Gastrocnemius medialis (tissue), 4 donors: Measurements from ENCODE around the gene GPATCH2L. TPM values are rescaled to one million over a fixed set of nuclear protein-coding genes. Genes with fewer than 3 reads are reported as not detected.

Experiments
- ATAC-seq, 2 donors: fragments of 150-250 bp; one replicate each; pipeline ENCODE4 v1.9.1; 2016
- DNase-seq, 2 donors: peaks; one replicate each; pipeline ENCODE4 v3.0.0-alpha.2; 2019
- H3K27ac ChIP-seq, 4 donors: fragments of 200-600 bp; sonication (generic); 1 replicate in 1 of 4; 2 replicates in 3 of 4; pipeline ENCODE4 v1.5.1; 2016 to 2018; ENCODE audit warnings: mild to moderate bottlenecking in 2 of 4, moderate library complexity in 1 of 4
- H3K27me3 ChIP-seq, 3 donors: fragments of 200-600 bp; sonication (generic) in 2 of 3; 1 replicate in 1 of 3; 2 replicates in 2 of 3; pipeline versions ENCODE4 v1.5.1 to v1.6.0; 2016 to 2019; ENCODE audit warnings: mild to moderate bottlenecking in 1 of 3, moderate library complexity in 1 of 3
- H3K36me3 ChIP-seq, 2 donors: fragments of 200-600 bp; sonication (generic) in 1 of 2; one replicate each; pipeline ENCODE4 v1.5.1; 2017 to 2018
- H3K4me1 ChIP-seq, 2 donors: fragments of 200-600 bp; sonication (generic) in 1 of 2; one replicate each; pipeline ENCODE4 v1.5.1; 2016 to 2017; ENCODE audit warnings: mild to moderate bottlenecking in 2 of 2
- H3K4me3 ChIP-seq, 4 donors: fragments of 200-600 bp; sonication (generic) in 3 of 4; 1 replicate in 1 of 4; 2 replicates in 3 of 4; pipeline ENCODE4 v1.5.1; 2016 to 2019; ENCODE audit warnings: mild to moderate bottlenecking in 2 of 4
- H3K9me3 ChIP-seq, 3 donors: fragments of 200-600 bp; sonication (generic) in 2 of 3; 1 replicate in 1 of 3; 2 replicates in 2 of 3; pipeline ENCODE4 v1.5.1; 2016 to 2019
- POLR2A ChIP-seq, 2 donors: fragments of 450-650 bp; IDR thresholded peaks; one replicate each; pipeline ENCODE4 v1.6.1; 2017; ENCODE audit warnings: antibody characterized with exemption in 2 of 2, mild to moderate bottlenecking in 2 of 2, moderate library complexity in 2 of 2
- in situ Hi-C, 4 donors: fragments of 200-750 bp; cut with MboI; loops; one replicate each; pipeline versions ENCODE4 v1.15.0 to v1.8.0; 2017; ENCODE audit warnings: low sequenced_read_pairs in 4 of 4
- intact Hi-C: fragments of 100-400 bp; cut with DNase I; formaldehyde crosslinking; loops from one replicate; pipeline ENCODE4 v1.15.1; 2023; ENCODE audit warnings: low total_unique reads
- total RNA-seq, 4 donors: library from RNA; depleted of rRNA; stranded (reverse); fragments of >200 nt; gene quantifications; one replicate each; pipeline versions ENCODE4 v1.1.0 to v1.2.3, GENCODE V29; 2016
- TF ChIP-seq, protein P1 (sequence below), 5 experiments: fragments of 450-650 bp in 3 of 5; fragments of 200-600 bp in 2 of 5; sonication (generic) in 2 of 5; IDR thresholded peaks in 4 of 5; conservative IDR thresholded peaks in 1 of 5; 1 replicate in 4 of 5; 2 replicates in 1 of 5; pipeline ENCODE4 v1.5.1; 2016 to 2019; ENCODE audit warnings: antibody characterized with exemption in 5 of 5, mild to moderate bottlenecking in 3 of 5, moderate library complexity in 3 of 5

The GPATCH2L gene
- total RNA-seq, 4 donors from 2014 or later = 24.6 to 63.5 (median 41.9) TPM

DNA sequence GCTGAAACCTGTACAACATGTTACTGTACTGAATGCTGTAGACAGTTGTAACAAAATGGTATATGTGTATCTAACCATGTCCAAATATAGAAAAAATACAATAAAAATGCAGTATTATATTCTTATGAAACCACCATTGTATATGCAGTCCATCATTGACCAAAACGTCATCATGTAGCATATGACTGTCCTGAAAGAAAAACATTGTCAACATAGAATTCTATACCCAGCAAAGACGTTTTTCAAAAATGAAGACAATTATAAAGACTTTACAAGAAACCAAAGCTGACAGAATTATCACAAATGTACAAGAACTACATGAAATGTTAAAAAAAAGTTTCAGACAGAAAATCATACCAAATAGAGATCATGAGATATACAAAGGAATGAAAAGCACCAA is 8.1 kb upstream of the GPATCH2L start:
- no peaks in the 10 kb centered on the region for H3K9me3 ChIP-seq
- TF ChIP-seq POLR2A (IDR thresholded peaks at IDR 0.05) = no peak
- H3K27me3 ChIP-seq = peaks cover 9 to 36% (median 15%) of the 10 kb centered on the region in 3 donors
- ATAC-seq (no peak), DNase-seq (no peak)
- H3K36me3 ChIP-seq = no peaks in the 10 kb centered on the region
- intact Hi-C loops = no loop called here
- H3K4me1 ChIP-seq = no peaks in the 10 kb centered on the region
- in situ Hi-C loops = no loop called here
- H3K4me3 ChIP-seq = no peak overlapping the region
- H3K27ac ChIP-seq = no peak overlapping the region

DNA sequence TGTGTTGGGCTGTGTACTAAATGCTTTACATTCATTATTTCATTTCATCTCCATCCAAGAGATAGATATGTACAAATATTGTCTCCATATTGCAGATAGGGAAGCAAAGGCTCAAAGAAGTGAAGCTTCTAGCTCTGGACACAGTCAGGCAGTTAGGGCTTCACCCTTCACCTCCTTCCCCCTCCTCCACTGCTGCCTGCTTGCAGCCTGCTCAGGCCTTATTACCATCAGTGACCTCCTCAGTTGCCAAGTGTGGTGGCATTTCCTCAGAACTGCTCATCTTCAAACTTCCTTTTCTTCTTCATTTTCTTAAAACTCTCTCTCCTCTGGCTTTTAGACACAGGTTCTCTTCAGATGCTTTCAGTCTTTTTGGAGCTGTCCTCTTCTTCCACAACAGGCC is 4.7 kb upstream of the GPATCH2L start:
- H3K4me1 ChIP-seq = no peaks in the 10 kb centered on the region
- no peak overlapping the region for H3K4me3 ChIP-seq
- no peaks in the 10 kb centered on the region for H3K36me3 ChIP-seq
- DNase-seq (no peak), ATAC-seq (no peak)
- in situ Hi-C loops = no loop called here
- H3K27ac ChIP-seq = no peak overlapping the region
- intact Hi-C loops = no loop called here
- no peaks in the 10 kb centered on the region for H3K9me3 ChIP-seq
- no peak for TF ChIP-seq POLR2A (IDR thresholded peaks at IDR 0.05)
- TF ChIP-seq, protein P1, sequence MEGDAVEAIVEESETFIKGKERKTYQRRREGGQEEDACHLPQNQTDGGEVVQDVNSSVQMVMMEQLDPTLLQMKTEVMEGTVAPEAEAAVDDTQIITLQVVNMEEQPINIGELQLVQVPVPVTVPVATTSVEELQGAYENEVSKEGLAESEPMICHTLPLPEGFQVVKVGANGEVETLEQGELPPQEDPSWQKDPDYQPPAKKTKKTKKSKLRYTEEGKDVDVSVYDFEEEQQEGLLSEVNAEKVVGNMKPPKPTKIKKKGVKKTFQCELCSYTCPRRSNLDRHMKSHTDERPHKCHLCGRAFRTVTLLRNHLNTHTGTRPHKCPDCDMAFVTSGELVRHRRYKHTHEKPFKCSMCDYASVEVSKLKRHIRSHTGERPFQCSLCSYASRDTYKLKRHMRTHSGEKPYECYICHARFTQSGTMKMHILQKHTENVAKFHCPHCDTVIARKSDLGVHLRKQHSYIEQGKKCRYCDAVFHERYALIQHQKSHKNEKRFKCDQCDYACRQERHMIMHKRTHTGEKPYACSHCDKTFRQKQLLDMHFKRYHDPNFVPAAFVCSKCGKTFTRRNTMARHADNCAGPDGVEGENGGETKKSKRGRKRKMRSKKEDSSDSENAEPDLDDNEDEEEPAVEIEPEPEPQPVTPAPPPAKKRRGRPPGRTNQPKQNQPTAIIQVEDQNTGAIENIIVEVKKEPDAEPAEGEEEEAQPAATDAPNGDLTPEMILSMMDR (IDR thresholded peaks at IDR 0.05 in 4 of 5, conservative IDR thresholded peaks at IDR 0.05 in 1 of 5) = no peak
- H3K27me3 ChIP-seq = peaks cover 0 to 3% (median 0%) of the 10 kb centered on the region in 3 donors

DNA sequence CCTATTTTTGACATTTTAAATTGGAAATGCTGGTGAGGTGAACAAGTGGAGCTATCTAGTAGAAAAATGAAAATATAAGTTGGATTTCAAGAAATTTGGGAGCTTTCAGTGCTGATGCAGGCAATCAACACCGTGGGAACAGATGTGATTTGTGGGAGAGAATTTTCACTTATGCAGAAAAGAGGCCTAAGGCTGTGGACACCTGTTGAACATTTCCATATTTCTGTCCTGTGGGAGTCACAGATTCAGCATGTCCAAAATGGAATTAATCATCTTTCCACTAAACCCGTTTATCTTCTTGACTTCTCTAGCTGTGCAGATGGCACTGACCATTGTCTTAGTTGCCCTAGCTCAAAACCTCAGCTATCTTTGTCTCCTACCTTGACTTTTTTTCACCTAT is 2.5 kb upstream of the GPATCH2L start:
- in situ Hi-C loops = no loop called here
- peaks cover 17 to 19% of the 10 kb centered on the region in 2 donors for H3K4me1 ChIP-seq
- intact Hi-C loops = no loop called here
- H3K4me3 ChIP-seq = no peak overlapping the region
- H3K27me3 ChIP-seq = no peaks in the 10 kb centered on the region
- no peak for TF ChIP-seq POLR2A (IDR thresholded peaks at IDR 0.05)
- TF ChIP-seq, protein P1 (IDR thresholded peaks at IDR 0.05 in 4 of 5, conservative IDR thresholded peaks at IDR 0.05 in 1 of 5) = no peak
- no peak for ATAC-seq
- no peaks in the 10 kb centered on the region for H3K9me3 ChIP-seq
- no peak for DNase-seq
- H3K27ac ChIP-seq = no peak overlapping the region
- peaks cover 0 to under 1% of the 10 kb centered on the region in 2 donors for H3K36me3 ChIP-seq

DNA sequence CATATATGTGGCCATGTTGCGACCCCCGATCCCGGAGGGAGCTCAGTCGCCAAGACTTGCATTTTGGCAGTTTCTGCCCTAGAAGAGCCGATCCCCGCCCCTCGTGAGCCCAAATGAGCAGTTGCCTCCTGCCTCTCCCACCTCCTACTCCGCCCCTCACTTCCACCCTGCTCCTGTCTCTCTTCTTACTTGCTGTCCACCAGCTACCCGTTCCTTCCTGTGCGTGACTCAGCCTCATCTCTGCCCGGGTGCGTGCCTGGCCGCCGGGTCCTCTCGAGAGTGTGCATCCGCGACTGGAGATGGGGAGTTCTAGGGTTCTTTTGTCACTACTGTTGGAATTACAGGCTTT is 585 bp downstream of the GPATCH2L start:
- Histone ChIP-seq H3K4me1 (peaks cover 48 to 50% of the 10 kb centered on the region in 2 donors), H3K9me3 (no peaks in the 10 kb centered on the region), H3K36me3 (peaks cover 0 to 10% of the 10 kb centered on the region in 2 donors), H3K27ac (peak overlapping the region; percentile 83 to 95 (median 94)), H3K27me3 (no peaks in the 10 kb centered on the region), H3K4me3 (peak overlapping the region; percentile 81 to 99 (median 92))
- in situ Hi-C loops (no loop called here), intact Hi-C loops (loop anchor here (5.0 to 10.0 kb wide), 4 partner anchors 160 to 1162 kb away; partner anchors contain the start of gene IFT43)
- peak; percentile 69 to 75 for DNase-seq
- TF ChIP-seq POLR2A (IDR thresholded peaks at IDR 0.05) = no peak
- TF ChIP-seq, protein P1 (IDR thresholded peaks at IDR 0.05 in 4 of 5, conservative IDR thresholded peaks at IDR 0.05 in 1 of 5) = no peak
- ATAC-seq = peak; percentile 81 to 93

DNA sequence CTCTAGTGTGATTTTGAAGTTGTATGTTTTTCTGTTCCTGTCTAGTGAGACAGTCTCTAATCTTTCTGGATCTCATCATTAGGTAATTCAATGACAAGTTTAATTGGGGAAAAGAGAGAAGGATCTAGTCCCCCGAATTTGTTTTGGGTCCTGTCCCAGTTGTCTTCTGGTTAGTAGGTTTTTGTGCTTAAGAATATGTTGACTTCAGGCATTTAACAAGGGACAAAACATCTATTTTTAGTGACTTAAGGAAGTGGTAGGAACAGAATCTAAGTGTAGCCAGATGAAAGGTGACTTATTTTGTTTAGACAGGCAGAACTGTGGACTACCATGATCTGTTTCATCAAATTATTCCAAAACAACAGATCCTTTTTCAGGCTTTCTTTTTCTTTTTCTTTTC is 2.2 kb downstream of the GPATCH2L start:
- in situ Hi-C loops = no loop called here
- Histone ChIP-seq H3K4me1 (peaks cover 62% of the 10 kb centered on the region in 2 donors), H3K27ac (peak overlapping the region in 3 of 4 donors; percentile 93 to 95 (median 95)), H3K9me3 (no peaks in the 10 kb centered on the region), H3K36me3 (peaks cover 0 to 18% of the 10 kb centered on the region in 2 donors), H3K4me3 (peak overlapping the region in 1 of 4 donors; percentile 99), H3K27me3 (no peaks in the 10 kb centered on the region)
- DNase-seq = no peak
- intact Hi-C loops = loop anchor here (2.0 to 10.0 kb wide), 5 partner anchors 158 to 1161 kb away; partner anchors contain the start of gene IFT43
- ATAC-seq = no peak
- TF ChIP-seq, protein P1 (IDR thresholded peaks at IDR 0.05 in 4 of 5, conservative IDR thresholded peaks at IDR 0.05 in 1 of 5) = no peak
- no peak for TF ChIP-seq POLR2A (IDR thresholded peaks at IDR 0.05)
